Hepatocyte (in vitro differentiated cells): ENCODE results near the gene SERPINI2.
"Not testable (repeated sequence)": the region's sequence is repeated elsewhere in the genome, so short reads cannot be mapped to it uniquely, and the experiment has no call there.

Experiments used
- CTCF ChIP-seq: fragments of 200-600 bp; sonication (generic); IDR thresholded peaks from 2 replicates; pipeline ENCODE4 v1.5.1; 2016; ENCODE audit warnings: antibody characterized with exemption, mild to moderate bottlenecking; ENCODE audit not compliant: poor library complexity
- EZH2 ChIP-seq: fragments of 200-600 bp; sonication (generic); IDR thresholded peaks from 2 replicates; pipeline ENCODE4 v1.6.1; 2016; ENCODE audit warnings: antibody characterized with exemption, mild to moderate bottlenecking, borderline replicate concordance

- not testable (repeated sequence) for TF ChIP-seq CTCF, EZH2
These were observed 51.4 kb downstream of the SERPINI2 start for GRCh38 chr3:167422396-167422795.
